Panc1 (cell line): Measurements from ENCODE around the gene METTL23. TPM values are rescaled to one million over a fixed set of nuclear protein-coding genes. Genes with fewer than 3 reads are reported as not detected.

ENCODE experiments used
- ATAC-seq: fragments of 200-7000 bp; cut with Tn5 transposase; 2 replicates; pipeline ENCODE4 v1.9.1; 2020; ENCODE audit warnings: mild to moderate bottlenecking, moderate library complexity
- BruUV-seq: library from RNA; stranded (reverse); fragments of 400-500 nt; replicated peaks from 2 replicates; lab custom pipeline; 2021; lab: Mats Ljungman, UMichigan
- CTCF ChIA-PET: fragments of 300-600 bp; sonication (Branson Sonifier 250); formaldehyde crosslinking; loops from one replicate; lab custom pipeline; 2022; ENCODE audit warnings: antibody characterized with exemption; lab: Charles Lee
- POLR2A ChIA-PET: fragments of 300-600 bp; sonication (Branson Sonifier 250); formaldehyde crosslinking; loops from one replicate; lab custom pipeline; 2022; ENCODE audit warnings: antibody characterized with exemption; lab: Charles Lee
- DNase-seq: peaks from one replicate; pipeline ENCODE4 v3.0.0-alpha.2; 2010; ENCODE audit warnings: low read depth, low spot score
- H3K27ac ChIP-seq: 2 replicates; pipeline ENCODE4 v1.5.1; 2011; ENCODE audit warnings: mild to moderate bottlenecking, low read length, inconsistent platforms
- H3K27me3 ChIP-seq: fragments of 200-500 bp; sonication (Bioruptor generic); 2 replicates; pipeline ENCODE4 v1.6.0; 2014; ENCODE audit warnings: low read length, inconsistent platforms; ENCODE audit not compliant: control insufficient read depth, insufficient read depth
- H3K36me3 ChIP-seq: fragments of 200-500 bp; sonication (Bioruptor generic); 2 replicates; pipeline ENCODE4 v1.5.1; 2014; ENCODE audit warnings: inconsistent platforms, mild to moderate bottlenecking, low read length, moderate library complexity; ENCODE audit not compliant: control insufficient read depth, insufficient read depth
- H3K4me1 ChIP-seq: 2 replicates; pipeline ENCODE4 v1.5.1; 2011; ENCODE audit warnings: inconsistent platforms, mild to moderate bottlenecking, low read length, moderate library complexity; ENCODE audit not compliant: control insufficient read depth, insufficient read depth
- H3K4me3 ChIP-seq, 2 experiments: 2 replicates each; pipeline ENCODE4 v1.5.1; 2011 to 2012; ENCODE audit warnings: low read depth in 2 of 2, low read length in 2 of 2, mild to moderate bottlenecking in 2 of 2, inconsistent platforms in 1 of 2, moderate library complexity in 1 of 2
- H3K9me3 ChIP-seq: fragments of 200-500 bp; sonication (Bioruptor generic); 2 replicates; pipeline ENCODE4 v1.5.1; 2014; ENCODE audit warnings: low read depth, mild to moderate bottlenecking, inconsistent platforms, low read length, moderate library complexity; ENCODE audit not compliant: control insufficient read depth, insufficient read depth
- CTCF ChIP-seq: fragments of 450-650 bp; IDR thresholded peaks from 2 replicates; pipeline ENCODE4 v1.5.1; 2017; ENCODE audit warnings: mild to moderate bottlenecking
- POLR2AphosphoS5 ChIP-seq: IDR thresholded peaks from 2 replicates; pipeline ENCODE4 v1.6.1; 2012; ENCODE audit warnings: mild to moderate bottlenecking, low read depth, low read length, moderate library complexity
- SIN3A ChIP-seq: IDR thresholded peaks from 2 replicates; pipeline ENCODE4 v1.6.1; 2012; ENCODE audit warnings: low read depth, mild to moderate bottlenecking, low read length, moderate library complexity, borderline replicate concordance; ENCODE audit not compliant: insufficient read depth
- TCF7L2 ChIP-seq: IDR thresholded peaks from 2 replicates; pipeline ENCODE4 v1.6.1; 2011; ENCODE audit warnings: mild to moderate bottlenecking, low read depth, low read length, inconsistent platforms
- in situ Hi-C: cut with HindIII; loops from 2 replicates; pipeline ENCODE4 v1.10.0; 2016; ENCODE audit warnings: low sequenced_read_pairs, low pct_unique_long_range_greater_than_20kb
- intact Hi-C: fragments of 100-400 bp; cut with micrococcal nuclease; formaldehyde crosslinking; loops from one replicate; pipeline ENCODE4 v1.10.0; 2022; ENCODE audit not compliant: unreplicated experiment
- total RNA-seq: library from RNA; stranded (reverse); gene quantifications from one replicate; pipeline ENCODE4 v1.2.1, GENCODE V29; 2021; ENCODE audit not compliant: unreplicated experiment
- TF ChIP-seq, protein P1 (sequence below), 2 experiments: IDR thresholded peaks; 2 replicates each; pipeline ENCODE4 v1.6.1; 2011 to 2012; ENCODE audit warnings: low read depth in 2 of 2, control low read depth in 1 of 2, low read length in 1 of 2, mild to moderate bottlenecking in 1 of 2, moderate library complexity in 1 of 2; ENCODE audit not compliant: insufficient read depth in 1 of 2

The METTL23 gene
- total RNA-seq, 1 experiment from 2014 or later = 42.8 TPM

DNA sequence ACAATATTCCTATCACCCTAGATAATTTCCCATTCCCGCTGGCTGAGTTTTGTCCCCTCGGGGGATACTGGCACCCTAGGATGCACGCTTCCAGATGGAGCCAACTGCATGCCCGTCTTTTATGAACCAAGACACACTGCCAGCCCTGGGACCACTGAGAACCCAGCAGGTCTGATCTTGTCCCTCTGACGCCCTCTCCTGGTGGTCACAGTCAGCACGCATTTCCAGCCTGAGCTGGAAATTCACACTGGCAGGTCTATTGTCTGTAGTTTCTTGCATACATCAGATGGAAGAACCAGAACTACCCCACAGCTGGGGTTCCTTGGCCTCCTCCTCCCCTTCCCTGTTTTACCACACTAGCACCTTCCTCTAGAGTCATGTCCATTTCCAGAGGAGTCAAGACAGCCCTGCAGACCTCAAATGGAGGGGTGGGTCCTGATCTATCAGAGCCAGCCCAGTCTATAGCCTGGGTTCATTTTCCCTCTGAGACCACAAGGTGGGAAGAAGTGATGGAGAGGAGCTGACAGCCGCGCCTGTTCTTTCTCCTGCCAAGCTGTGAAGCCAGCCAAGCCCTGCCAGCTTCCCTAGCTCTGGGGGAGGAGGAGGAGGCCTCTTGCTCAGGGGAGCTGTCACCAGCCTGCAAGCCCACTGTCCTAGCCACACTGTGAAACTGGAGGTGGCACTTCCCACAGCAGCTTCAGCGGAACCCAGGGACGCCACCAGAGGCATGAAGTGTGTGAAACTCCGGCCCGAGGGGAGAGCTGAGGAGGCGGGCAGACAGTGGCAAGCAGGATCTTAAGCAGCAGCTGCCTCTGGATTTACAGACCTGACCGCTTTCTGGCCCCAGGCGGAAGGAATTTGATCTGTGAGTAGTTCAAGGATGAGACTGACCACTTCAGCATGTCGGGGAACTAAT is 45.2 kb upstream of the METTL23 start:
- no peaks in the 10 kb centered on the region for H3K9me3 ChIP-seq
- H3K27me3 ChIP-seq = no peaks in the 10 kb centered on the region
- POLR2A ChIA-PET = interaction anchor here (1.1 kb wide), 1 partner anchor 114 kb away, joined by 3 read pairs; no protein-coding TSS in a partner anchor
- CTCF ChIA-PET = interaction anchor here (0.6 to 1.5 kb wide), 9 partner anchors 10 to 182 kb away, joined by 3 to 6 read pairs (median 3); no protein-coding TSS in a partner anchor
- no peaks in the 10 kb centered on the region for H3K36me3 ChIP-seq
- H3K4me1 ChIP-seq = peaks cover 16% of the 10 kb centered on the region
- DNase-seq = peak; percentile 45
- ATAC-seq = peak; percentile 81
- peak; percentile 90 for TF ChIP-seq CTCF
- TF ChIP-seq, protein P1, sequence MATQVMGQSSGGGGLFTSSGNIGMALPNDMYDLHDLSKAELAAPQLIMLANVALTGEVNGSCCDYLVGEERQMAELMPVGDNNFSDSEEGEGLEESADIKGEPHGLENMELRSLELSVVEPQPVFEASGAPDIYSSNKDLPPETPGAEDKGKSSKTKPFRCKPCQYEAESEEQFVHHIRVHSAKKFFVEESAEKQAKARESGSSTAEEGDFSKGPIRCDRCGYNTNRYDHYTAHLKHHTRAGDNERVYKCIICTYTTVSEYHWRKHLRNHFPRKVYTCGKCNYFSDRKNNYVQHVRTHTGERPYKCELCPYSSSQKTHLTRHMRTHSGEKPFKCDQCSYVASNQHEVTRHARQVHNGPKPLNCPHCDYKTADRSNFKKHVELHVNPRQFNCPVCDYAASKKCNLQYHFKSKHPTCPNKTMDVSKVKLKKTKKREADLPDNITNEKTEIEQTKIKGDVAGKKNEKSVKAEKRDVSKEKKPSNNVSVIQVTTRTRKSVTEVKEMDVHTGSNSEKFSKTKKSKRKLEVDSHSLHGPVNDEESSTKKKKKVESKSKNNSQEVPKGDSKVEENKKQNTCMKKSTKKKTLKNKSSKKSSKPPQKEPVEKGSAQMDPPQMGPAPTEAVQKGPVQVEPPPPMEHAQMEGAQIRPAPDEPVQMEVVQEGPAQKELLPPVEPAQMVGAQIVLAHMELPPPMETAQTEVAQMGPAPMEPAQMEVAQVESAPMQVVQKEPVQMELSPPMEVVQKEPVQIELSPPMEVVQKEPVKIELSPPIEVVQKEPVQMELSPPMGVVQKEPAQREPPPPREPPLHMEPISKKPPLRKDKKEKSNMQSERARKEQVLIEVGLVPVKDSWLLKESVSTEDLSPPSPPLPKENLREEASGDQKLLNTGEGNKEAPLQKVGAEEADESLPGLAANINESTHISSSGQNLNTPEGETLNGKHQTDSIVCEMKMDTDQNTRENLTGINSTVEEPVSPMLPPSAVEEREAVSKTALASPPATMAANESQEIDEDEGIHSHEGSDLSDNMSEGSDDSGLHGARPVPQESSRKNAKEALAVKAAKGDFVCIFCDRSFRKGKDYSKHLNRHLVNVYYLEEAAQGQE (IDR thresholded peaks at IDR 0.05; ENCODE audit: insufficient read depth in 1 of 2, low read depth in 2 of 2, low read length in 1 of 2) = no peak
- TF ChIP-seq POLR2AphosphoS5 = no peak
- in situ Hi-C loops (no loop called here), intact Hi-C loops (no loop called here)
- H3K27ac ChIP-seq = no peak overlapping the region
- BruUV-seq = no TSS peak
- H3K4me3 ChIP-seq = no peak overlapping the region

DNA sequence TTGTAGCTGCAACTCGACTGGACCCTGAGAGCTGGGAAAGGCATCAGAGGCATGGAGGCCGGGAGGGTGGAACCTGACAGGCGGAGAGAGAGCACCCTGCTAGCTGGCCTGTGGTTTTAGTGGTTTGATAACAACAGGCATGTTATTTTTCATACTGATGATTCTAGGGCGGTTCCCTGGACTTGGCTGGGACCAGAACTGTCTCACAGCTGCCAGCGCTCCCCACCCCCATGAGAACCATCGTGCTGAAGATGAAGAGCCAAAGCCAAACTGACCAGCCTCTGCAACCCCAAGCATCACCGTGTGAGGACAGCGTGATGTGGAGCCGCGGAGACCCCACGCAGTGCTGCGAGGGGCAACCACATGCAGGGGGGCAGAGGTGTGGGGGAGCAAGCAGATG is 44.3 kb upstream of the METTL23 start:
- in situ Hi-C loops = no loop called here
- H3K4me3 ChIP-seq = no peak overlapping the region
- ATAC-seq = no peak
- H3K27me3 ChIP-seq = no peaks in the 10 kb centered on the region
- no TSS peak for BruUV-seq
- POLR2A ChIA-PET = interaction anchor here (0.6 to 1.1 kb wide), 2 partner anchors 115 to 195 kb away, joined by 3 to 4 read pairs; no protein-coding TSS in a partner anchor
- no peak for TF ChIP-seq TCF7L2
- TF ChIP-seq SIN3A = no peak
- TF ChIP-seq, protein P1 (IDR thresholded peaks at IDR 0.05; ENCODE audit: insufficient read depth in 1 of 2, low read depth in 2 of 2, low read length in 1 of 2) = no peak
- TF ChIP-seq POLR2AphosphoS5 = no peak
- TF ChIP-seq CTCF = no peak
- intact Hi-C loops = no loop called here
- CTCF ChIA-PET = interaction anchor here (0.7 to 1.5 kb wide), 3 partner anchors 31 to 159 kb away, joined by 3 to 4 read pairs (median 3); no protein-coding TSS in a partner anchor
- DNase-seq = no peak
- H3K9me3 ChIP-seq = no peaks in the 10 kb centered on the region
- peaks cover 16% of the 10 kb centered on the region for H3K4me1 ChIP-seq
- no peak overlapping the region for H3K27ac ChIP-seq
- H3K36me3 ChIP-seq = no peaks in the 10 kb centered on the region
